IPS-18a (cell line): ENCODE results near the gene SEL1L2.

Source experiments
- H3K27ac ChIP-seq: one replicate; pipeline ENCODE4 v1.5.1; 2013; ENCODE audit warnings: low read length
- H3K27me3 ChIP-seq: one replicate; pipeline ENCODE4 v1.6.1; 2013; ENCODE audit warnings: mild to moderate bottlenecking, low read length; ENCODE audit not compliant: control insufficient read depth, insufficient read depth
- H3K36me3 ChIP-seq: one replicate; pipeline ENCODE4 v1.6.1; 2013; ENCODE audit warnings: low read depth, low read length; ENCODE audit not compliant: control insufficient read depth
- H3K4me1 ChIP-seq: one replicate; pipeline ENCODE4 v1.6.1; 2013; ENCODE audit warnings: low read depth, low read length; ENCODE audit not compliant: control insufficient read depth
- H3K4me3 ChIP-seq: one replicate; pipeline ENCODE4 v1.5.1; 2013; ENCODE audit warnings: low read length
- H3K9ac ChIP-seq: one replicate; pipeline ENCODE4 v1.6.1; 2013; ENCODE audit warnings: mild to moderate bottlenecking, low read length, moderate library complexity
- H3K9me3 ChIP-seq: one replicate; pipeline ENCODE4 v1.6.1; 2013; ENCODE audit warnings: low read depth, low read length; ENCODE audit not compliant: control insufficient read depth

Gene SEL1L2

DNA sequence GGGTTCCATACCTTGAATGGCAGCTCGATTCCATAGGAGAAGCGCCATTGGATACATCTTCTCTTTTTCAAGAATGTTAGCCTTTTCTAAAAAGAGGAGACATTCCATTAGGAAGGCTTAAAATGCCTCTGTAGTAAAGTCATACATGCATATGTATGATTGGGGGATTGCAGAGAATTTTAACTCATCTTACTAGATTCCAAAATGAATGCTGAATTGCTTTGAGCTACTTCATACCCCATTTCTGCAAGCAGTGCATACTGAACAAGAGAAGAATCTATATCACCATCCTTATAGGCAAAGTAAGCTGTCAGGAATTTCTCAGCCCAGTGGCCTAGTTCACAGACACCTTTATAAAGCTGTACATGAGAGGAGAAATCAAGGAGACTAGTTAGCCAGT is 125.3 kb downstream of the SEL1L2 start:
- no peaks in the 10 kb centered on the region for H3K9me3 ChIP-seq
- no peak overlapping the region for H3K9ac ChIP-seq
- H3K27me3 ChIP-seq: no peaks in the 10 kb centered on the region
- no peak overlapping the region for H3K27ac ChIP-seq
- H3K4me1 ChIP-seq: peaks cover 3% of the 10 kb centered on the region
- no peak overlapping the region for H3K4me3 ChIP-seq
- no peaks in the 10 kb centered on the region for H3K36me3 ChIP-seq

DNA sequence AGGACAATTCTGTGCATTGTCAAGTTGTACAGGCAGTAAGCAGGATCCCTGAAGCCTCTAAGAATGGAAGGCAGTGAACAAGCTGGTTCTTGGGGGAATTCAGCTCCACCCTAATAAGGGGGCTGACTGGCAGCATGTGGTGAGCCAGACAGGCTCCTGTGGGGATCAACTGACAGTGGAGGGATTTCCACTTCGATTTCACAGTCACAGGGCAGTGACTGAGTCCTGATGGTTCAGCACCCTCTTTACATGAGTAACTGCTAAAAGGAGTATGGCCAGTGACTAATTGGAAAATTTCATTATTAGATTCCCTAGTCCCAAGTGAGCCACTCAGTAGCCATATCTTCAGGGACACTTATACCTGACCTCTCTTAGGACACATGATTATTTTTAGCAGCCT is 127.2 kb downstream of the SEL1L2 start:
- peaks cover 3% of the 10 kb centered on the region for H3K4me1 ChIP-seq
- H3K9me3 ChIP-seq: no peaks in the 10 kb centered on the region
- no peaks in the 10 kb centered on the region for H3K36me3 ChIP-seq
- no peak overlapping the region for H3K9ac ChIP-seq
- H3K27me3 ChIP-seq: no peaks in the 10 kb centered on the region
- no peak overlapping the region for H3K27ac ChIP-seq
- H3K4me3 ChIP-seq: no peak overlapping the region

DNA sequence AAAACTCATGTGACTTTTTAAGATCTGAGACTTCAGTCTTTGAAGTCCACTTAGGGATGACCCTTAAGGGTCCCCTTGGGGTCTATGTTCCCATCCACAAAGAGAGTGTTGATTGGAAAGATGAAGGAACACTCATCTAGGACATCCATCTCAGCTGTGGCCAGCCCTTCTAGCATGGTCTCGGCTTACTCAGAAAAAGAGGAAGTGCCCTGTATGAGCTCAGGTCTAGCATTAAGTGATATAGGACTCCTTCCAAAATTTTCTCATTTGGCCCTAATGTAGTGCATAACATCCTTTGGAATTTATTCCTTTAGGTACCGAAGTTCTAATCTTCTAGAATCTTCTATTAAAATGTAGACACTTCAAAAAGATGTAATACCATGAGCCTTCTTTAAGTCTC is 128.2 kb downstream of the SEL1L2 start:
- peaks cover 3% of the 10 kb centered on the region for H3K4me1 ChIP-seq
- no peaks in the 10 kb centered on the region for H3K9me3 ChIP-seq
- H3K27me3 ChIP-seq: no peaks in the 10 kb centered on the region
- no peak overlapping the region for H3K4me3 ChIP-seq
- no peak overlapping the region for H3K27ac ChIP-seq
- H3K36me3 ChIP-seq: no peaks in the 10 kb centered on the region
- H3K9ac ChIP-seq: no peak overlapping the region

DNA sequence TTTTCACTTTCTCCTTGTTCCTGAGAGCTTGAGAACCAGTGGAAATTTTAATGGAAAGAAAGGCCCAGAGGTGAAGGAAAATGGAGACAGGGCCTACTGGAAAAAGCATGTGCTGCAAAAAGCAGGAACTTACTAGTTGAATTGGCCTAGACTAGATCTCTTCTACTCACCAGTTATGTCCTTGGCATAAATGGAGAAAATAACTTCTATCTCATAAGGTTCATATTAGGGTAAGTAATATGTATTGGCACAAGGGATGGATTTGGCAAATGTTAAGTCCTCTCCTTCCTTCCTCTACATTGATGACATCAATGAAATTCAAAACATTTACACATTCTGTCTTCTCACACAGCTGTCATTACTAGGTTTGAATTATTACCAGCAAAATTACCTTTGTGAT is 131.5 kb downstream of the SEL1L2 start:
- Histone ChIP-seq H3K36me3 (no peaks in the 10 kb centered on the region), H3K27ac (no peak overlapping the region), H3K27me3 (no peaks in the 10 kb centered on the region), H3K9ac (no peak overlapping the region), H3K4me1 (no peaks in the 10 kb centered on the region), H3K4me3 (no peak overlapping the region), H3K9me3 (no peaks in the 10 kb centered on the region)

DNA sequence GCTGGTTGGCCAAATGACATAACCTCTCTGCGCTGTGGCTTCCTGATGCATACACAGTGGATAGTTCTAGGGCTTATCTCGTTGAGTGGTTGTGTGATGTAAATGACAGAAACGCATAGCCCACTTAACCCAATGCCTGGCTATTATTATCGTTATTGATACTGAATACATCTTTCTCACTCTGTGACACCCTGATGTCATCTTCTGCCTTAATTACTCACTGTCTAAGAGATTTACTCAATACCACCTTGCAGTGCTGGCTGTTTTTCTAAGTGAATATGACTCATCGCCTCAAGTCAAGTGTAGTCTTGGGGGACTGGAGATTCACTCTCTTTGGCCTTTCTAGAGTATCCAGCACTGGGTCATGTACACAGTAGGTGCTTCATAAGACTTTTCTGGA is 132.0 kb downstream of the SEL1L2 start:
- no peaks in the 10 kb centered on the region for H3K9me3 ChIP-seq
- H3K4me3 ChIP-seq: no peak overlapping the region
- no peaks in the 10 kb centered on the region for H3K27me3 ChIP-seq
- H3K36me3 ChIP-seq: no peaks in the 10 kb centered on the region
- H3K4me1 ChIP-seq: no peaks in the 10 kb centered on the region
- no peak overlapping the region for H3K27ac ChIP-seq
- H3K9ac ChIP-seq: no peak overlapping the region

DNA sequence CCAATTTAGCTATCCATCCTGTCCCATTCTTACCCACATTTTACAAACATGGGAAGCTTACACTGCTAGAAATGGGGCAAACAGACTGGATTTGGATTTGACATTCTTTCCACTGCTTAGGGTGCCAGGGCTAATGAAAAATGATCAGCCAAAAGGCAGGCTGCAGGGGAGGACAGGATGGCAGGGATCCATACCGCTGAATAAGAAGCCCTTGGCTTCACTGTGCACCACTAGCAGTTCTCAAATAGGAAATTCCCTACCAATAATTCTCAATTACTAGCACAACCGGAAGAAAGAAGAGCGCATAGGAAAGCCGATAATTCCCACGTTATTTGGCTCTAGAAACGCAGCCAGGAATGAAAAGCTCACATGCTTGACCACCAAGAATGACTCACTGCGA is 132.5 kb downstream of the SEL1L2 start:
- Histone ChIP-seq H3K27me3 (no peaks in the 10 kb centered on the region), H3K9ac (no peak overlapping the region), H3K9me3 (no peaks in the 10 kb centered on the region), H3K4me1 (no peaks in the 10 kb centered on the region), H3K36me3 (no peaks in the 10 kb centered on the region), H3K27ac (no peak overlapping the region), H3K4me3 (no peak overlapping the region)

DNA sequence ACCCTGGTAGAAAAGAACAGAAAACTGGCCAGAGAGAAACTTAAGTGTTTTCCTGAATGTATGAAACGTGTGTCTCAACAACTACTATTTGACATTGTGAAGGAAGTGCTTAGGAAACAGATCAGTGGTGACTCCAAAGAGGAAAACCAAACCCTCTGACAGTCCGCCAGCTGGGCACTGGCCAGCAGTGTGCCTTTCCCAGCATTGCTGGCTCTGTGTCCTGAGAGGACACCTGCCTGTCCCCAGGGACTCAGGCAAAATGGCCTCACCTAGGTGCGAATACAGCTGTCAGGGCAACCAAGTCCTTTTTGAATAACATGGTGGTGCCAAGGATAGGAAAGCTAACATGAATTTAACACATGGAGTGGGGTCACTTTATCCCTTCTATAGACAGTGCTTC is 133.1 kb downstream of the SEL1L2 start:
- H3K9me3 ChIP-seq: no peaks in the 10 kb centered on the region
- H3K9ac ChIP-seq: no peak overlapping the region
- H3K36me3 ChIP-seq: no peaks in the 10 kb centered on the region
- no peaks in the 10 kb centered on the region for H3K27me3 ChIP-seq
- H3K27ac ChIP-seq: no peak overlapping the region
- no peak overlapping the region for H3K4me3 ChIP-seq
- H3K4me1 ChIP-seq: no peaks in the 10 kb centered on the region

DNA sequence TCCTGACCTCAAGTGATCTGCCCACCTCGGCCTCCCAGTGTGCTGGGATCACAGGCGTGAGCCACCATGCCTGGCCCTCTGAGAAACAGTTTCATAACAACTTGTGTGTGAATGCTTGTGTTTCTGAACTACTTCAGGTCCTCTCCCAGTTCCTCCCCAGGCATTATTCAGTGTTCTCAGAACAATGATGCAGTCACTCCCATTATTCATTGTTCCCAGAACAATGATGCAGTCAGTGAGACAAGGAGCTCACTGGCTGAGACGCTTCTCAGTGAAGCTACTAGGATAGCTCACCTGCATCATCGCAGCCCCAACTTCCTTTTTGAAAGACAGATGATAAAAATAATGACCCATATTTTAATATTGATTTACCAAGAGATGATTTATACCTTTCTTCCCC is 134.1 kb downstream of the SEL1L2 start:
- Histone ChIP-seq H3K9me3 (no peaks in the 10 kb centered on the region), H3K4me3 (no peak overlapping the region), H3K36me3 (no peaks in the 10 kb centered on the region), H3K27ac (no peak overlapping the region), H3K9ac (no peak overlapping the region), H3K4me1 (no peaks in the 10 kb centered on the region), H3K27me3 (no peaks in the 10 kb centered on the region)

DNA sequence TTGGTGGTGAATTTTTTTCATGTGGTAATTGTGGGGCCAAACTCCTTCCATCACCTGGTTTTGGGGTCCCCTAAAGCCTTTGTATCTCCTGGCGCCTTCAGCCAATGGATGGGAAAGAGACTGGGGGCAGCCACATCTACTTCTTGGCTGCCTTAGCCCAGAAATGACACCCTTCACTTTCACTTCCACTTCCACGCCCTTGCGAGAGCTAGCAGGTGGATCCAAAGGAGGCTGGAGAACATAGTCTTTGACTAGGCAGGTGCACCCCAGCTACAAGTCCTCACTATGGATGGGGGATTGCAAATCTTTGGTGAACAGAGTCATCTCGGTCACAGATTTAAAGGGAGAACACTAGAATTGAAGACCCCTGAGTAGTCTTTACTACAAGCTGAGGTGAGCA is 134.8 kb downstream of the SEL1L2 start:
- H3K27me3 ChIP-seq: no peaks in the 10 kb centered on the region
- H3K4me3 ChIP-seq: no peak overlapping the region
- no peaks in the 10 kb centered on the region for H3K36me3 ChIP-seq
- H3K9me3 ChIP-seq: no peaks in the 10 kb centered on the region
- no peaks in the 10 kb centered on the region for H3K4me1 ChIP-seq
- no peak overlapping the region for H3K27ac ChIP-seq
- H3K9ac ChIP-seq: no peak overlapping the region

DNA sequence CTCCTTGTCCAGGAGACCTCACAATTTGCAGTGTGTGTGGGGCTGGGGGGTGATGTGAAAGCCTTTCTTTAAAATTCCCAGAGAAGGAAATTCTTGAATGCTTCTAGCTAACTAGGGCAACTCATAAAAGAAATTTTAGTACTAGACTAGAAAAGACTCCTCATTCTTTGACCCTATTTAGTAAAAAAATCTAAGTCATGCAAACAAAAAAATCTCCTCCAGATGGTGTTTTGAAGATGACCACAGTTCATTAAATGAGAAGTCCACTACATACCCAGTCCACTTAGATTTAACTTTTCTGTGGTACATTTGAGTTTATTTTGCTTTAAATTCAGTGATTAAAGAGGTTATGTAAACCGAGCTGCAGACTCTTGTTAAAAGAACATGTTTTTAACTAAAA is 138.1 kb downstream of the SEL1L2 start:
- H3K9me3 ChIP-seq: no peaks in the 10 kb centered on the region
- no peak overlapping the region for H3K4me3 ChIP-seq
- no peak overlapping the region for H3K9ac ChIP-seq
- no peaks in the 10 kb centered on the region for H3K27me3 ChIP-seq
- H3K36me3 ChIP-seq: no peaks in the 10 kb centered on the region
- no peaks in the 10 kb centered on the region for H3K4me1 ChIP-seq
- no peak overlapping the region for H3K27ac ChIP-seq

DNA sequence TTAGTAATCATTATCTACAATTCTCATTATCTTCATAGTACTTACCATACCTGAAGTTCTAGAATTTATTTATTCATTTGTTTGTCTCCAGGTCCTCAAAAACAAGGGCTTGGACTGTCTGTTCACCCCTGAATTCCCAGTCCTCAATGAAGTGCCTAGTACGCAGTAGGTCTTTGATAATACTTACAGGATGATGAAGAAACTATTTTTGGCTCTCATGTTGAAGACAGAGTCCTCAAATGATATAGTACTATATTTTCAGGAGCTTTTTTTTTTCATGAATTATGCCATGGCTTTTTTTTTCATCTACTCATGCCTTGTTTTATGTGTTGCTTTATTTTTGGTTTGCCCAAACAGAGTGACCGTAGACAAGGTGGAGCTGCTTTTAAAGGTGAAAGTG is 139.1 kb downstream of the SEL1L2 start:
- no peaks in the 10 kb centered on the region for H3K9me3 ChIP-seq
- no peaks in the 10 kb centered on the region for H3K36me3 ChIP-seq
- H3K4me1 ChIP-seq: no peaks in the 10 kb centered on the region
- no peak overlapping the region for H3K9ac ChIP-seq
- no peak overlapping the region for H3K27ac ChIP-seq
- no peaks in the 10 kb centered on the region for H3K27me3 ChIP-seq
- H3K4me3 ChIP-seq: no peak overlapping the region

DNA sequence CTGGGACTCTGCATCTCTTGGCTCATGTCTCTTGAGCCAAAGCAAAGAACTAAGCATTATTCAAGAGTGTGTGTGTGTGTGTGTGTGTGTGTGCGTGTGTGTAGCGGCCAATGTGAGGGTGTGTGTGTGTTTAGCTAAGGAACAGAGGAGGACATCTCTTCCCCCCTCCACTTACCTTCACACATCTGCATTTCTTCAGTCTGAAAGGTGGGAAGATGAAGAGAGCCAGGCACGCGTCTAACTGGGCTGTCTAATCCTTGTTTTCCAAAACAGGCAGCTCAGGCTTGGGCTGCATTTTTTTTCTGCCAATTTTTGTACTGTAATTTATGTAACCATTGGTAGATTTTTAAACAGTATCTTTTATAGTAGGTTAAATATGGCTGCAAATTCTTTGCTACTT is 146.1 kb downstream of the SEL1L2 start:
- Histone ChIP-seq H3K27ac (no peak overlapping the region), H3K36me3 (no peaks in the 10 kb centered on the region), H3K4me1 (no peaks in the 10 kb centered on the region), H3K4me3 (no peak overlapping the region), H3K27me3 (no peaks in the 10 kb centered on the region), H3K9me3 (no peaks in the 10 kb centered on the region), H3K9ac (no peak overlapping the region)

DNA sequence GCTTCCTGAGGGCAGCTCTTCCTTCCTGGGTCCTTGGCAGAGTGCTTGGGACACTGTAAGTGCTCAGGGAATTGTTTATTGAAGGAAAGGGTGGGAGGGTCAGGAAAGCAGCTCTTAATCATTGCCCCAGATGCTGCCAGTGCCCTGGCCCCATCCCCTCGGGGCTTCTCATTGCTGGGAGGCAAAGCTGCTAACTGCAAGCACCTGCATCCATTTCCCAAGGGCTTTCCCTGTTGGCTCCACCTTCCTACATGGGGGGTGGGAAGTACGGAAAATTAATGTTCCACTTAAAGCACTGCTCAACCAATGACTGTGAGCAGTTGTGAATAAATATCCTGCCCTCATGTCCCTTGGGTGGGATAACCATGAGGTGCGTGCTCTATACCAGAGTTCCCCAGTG is 149.2 kb downstream of the SEL1L2 start:
- Histone ChIP-seq H3K4me3 (no peak overlapping the region), H3K27ac (no peak overlapping the region), H3K9ac (no peak overlapping the region), H3K4me1 (no peaks in the 10 kb centered on the region), H3K27me3 (no peaks in the 10 kb centered on the region), H3K9me3 (no peaks in the 10 kb centered on the region), H3K36me3 (no peaks in the 10 kb centered on the region)
